Measurements from ENCODE around the gene SPATA31D1. TPM values are rescaled to one million over a fixed set of nuclear protein-coding genes. Genes with fewer than 3 reads are reported as not detected.

SPATA31D1 gene
- not detected in 5 replicates for total RNA-seq (2022; extraction: Qiagen RNA extraction; ENCODE audit: low read depth)

DNA sequence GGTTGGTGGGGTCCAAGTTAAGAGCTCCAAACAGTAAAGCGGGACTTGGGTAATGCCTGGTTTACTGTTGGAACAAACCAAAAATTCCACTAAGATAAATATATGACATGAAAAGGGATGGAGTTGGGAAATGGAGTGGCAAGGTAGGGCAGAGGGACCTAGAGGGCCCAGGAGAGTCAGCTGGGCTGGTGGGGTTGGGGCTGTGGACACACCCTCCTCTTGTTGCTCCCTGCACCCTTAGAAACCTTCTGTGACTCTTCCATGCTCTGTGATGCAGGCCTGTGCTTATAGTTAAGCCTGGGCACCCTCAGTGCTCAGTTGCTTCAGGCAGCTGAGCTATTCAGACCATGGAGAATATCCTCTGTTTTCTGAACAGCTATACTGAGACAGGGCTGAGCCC is at the start of gene SPATA31D1:
SPATA31D1 (plus strand) TSS at position 301 of the 400 bp plus-strand sequence; CDS start at position 348, 47 bp downstream.

DNA sequence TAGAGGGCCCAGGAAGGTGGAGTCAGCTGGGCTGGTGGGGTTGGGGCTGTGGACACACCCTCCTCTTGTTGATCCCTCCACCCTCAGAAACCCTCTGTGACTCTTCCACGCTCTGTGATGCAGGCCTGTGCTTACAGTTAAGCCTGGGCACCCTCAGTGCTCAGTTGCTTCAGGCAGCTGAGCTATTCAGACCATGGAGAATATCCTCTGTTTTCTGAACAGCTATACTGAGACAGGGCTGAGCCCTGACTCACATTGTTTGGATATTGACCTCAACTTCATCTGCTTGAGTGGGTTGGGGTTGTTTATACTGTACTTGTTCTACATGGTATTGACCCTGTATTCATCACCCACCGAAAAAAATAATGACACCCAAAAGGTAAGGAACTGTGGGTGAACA is 45.2 kb upstream of the SPATA31D1 start, which contains the start of gene SPATA31D3:
SPATA31D3 (plus strand) TSS at position 108 of the 400 bp plus-strand sequence; CDS start at position 194, 86 bp downstream.

Other genes starting within 250 kb of the SPATA31D1 start
- gene SPATA31D4, start 60.3 kb upstream of the SPATA31D1 start, total RNA-seq (2022; extraction: Qiagen RNA extraction; ENCODE audit: low read depth) = not detected in 5 replicates
- not detected in 5 replicates for gene SPATA31D3, start 45.3 kb upstream of the SPATA31D1 start, total RNA-seq (2022; extraction: Qiagen RNA extraction; ENCODE audit: low read depth)